GM10248 (cell line): ENCODE results near the gene LMAN1.

Experiments
- CTCF ChIA-PET: fragments of 300-600 bp; sonication (Branson Sonifier 250); formaldehyde crosslinking; extraction: SDS; loops from one replicate; lab custom pipeline; 2021; ENCODE audit warnings: antibody characterized with exemption; lab: Yijun Ruan, JAX
- POLR2A ChIA-PET: fragments of 350-650 bp; sonication (Branson Sonifier 250); formaldehyde crosslinking; extraction: SDS; loops from one replicate; lab custom pipeline; 2020; ENCODE audit warnings: antibody characterized with exemption; lab: Yijun Ruan, JAX
- DNase-seq: peaks from one replicate; pipeline ENCODE4 v3.0.0; 2012; ENCODE audit errors: extremely low spot score
- TF ChIP-seq, protein P1 (sequence below): IDR thresholded peaks from 2 replicates; pipeline ENCODE4 v1.5.1; 2012; ENCODE audit warnings: mild to moderate bottlenecking, low read depth; ENCODE audit errors: extremely low read depth, missing control alignments, control extremely low read depth

The LMAN1 gene

DNA sequence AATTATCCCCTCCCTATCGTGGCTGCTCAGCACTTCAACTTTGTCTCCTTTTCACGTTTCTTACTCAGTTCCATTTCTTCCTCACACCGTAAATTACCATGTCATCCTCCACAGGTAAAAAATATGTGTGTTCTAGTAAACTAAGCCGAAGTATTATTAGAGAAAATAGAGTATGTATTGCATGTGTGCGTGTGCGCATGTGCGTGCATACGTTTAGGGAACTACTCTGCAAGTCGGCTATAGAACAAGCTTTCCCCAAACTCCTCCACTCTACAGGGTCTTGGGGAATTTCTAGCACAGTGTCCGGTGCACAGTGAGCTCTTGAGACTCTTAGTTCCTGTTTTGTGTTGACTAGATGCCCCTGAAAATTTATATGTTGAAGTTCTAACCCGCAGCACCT is 76.7 kb downstream of the LMAN1 start:
- ChIA-PET POLR2A (no interaction called here), CTCF (interaction anchor here (1.1 kb wide), 1 partner anchor 10 kb away, joined by 3 read pairs; no protein-coding TSS in a partner anchor)
- no peak for DNase-seq
- TF ChIP-seq, protein P1, sequence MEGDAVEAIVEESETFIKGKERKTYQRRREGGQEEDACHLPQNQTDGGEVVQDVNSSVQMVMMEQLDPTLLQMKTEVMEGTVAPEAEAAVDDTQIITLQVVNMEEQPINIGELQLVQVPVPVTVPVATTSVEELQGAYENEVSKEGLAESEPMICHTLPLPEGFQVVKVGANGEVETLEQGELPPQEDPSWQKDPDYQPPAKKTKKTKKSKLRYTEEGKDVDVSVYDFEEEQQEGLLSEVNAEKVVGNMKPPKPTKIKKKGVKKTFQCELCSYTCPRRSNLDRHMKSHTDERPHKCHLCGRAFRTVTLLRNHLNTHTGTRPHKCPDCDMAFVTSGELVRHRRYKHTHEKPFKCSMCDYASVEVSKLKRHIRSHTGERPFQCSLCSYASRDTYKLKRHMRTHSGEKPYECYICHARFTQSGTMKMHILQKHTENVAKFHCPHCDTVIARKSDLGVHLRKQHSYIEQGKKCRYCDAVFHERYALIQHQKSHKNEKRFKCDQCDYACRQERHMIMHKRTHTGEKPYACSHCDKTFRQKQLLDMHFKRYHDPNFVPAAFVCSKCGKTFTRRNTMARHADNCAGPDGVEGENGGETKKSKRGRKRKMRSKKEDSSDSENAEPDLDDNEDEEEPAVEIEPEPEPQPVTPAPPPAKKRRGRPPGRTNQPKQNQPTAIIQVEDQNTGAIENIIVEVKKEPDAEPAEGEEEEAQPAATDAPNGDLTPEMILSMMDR: no peak

DNA sequence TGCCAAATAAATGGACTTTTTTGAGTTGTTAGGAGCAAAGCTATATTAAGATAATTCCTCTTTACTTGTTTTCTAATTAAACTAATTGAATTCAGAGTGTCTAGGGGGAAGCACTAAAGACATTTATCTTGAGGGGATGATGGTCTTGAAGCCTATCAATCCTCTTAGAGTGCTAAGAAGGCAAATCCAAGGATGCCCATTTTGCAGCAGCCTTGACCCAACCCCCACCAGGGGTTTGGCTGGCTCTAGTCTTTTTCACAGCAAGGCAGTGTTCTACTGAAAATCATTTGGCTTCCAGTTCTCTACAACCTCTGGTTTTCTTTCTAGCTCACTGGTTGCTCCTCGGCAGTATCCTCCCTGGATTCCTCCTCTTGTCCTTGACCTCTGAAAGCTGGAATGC is 79.3 kb downstream of the LMAN1 start:
- ChIA-PET CTCF (interaction anchor here (0.9 kb wide), 1 partner anchor 41 kb away, joined by 3 read pairs; no protein-coding TSS in a partner anchor), POLR2A (interaction anchor here (0.6 kb wide), 1 partner anchor 266 kb away, joined by 3 read pairs; no protein-coding TSS in a partner anchor)
- TF ChIP-seq, protein P1: no peak
- no peak for DNase-seq

DNA sequence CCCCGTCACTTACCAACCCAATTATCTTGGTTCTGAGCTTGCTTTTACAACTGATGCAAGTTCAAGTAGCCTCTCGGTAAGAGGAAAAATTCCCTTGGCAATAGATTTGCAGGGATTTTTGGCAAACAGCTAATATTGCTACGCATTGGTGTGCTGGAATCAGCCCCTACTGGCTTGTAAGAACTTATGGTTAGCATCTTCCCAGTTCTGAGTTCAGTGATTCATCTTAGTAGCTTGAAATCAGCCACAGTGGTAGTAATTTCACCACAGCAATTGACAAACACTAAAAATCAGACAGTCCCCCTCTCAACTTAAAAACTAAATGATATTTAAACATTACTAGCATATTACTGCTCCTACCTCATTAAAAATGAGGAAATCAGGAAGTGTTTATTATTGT is 79.9 kb downstream of the LMAN1 start:
- TF ChIP-seq, protein P1: no peak
- POLR2A ChIA-PET: no interaction called here
- no peak for DNase-seq

DNA sequence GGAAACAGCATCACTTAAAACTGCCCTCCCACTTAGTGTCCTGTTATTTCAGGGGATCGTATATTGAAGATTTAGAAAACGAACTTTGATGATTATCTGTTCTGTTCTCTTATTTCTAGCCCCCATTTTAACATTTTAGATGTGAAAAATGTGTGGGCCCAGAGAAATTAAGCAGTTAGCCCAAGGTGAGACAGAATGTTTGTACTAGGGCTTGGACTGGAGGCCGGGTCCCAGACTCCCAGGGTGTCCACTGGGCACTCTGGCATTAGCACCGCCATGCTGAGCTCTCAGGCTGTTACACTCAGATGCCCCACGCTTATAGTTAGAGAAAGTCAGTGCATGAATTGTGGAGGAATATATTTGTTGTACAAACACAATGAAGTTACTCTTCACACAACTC is 80.3 kb downstream of the LMAN1 start:
- ChIA-PET POLR2A (no interaction called here), CTCF (interaction anchor here (0.9 to 2.8 kb wide), 3 partner anchors 22 to 40 kb away, joined by 3 to 12 read pairs (median 3); no protein-coding TSS in a partner anchor)
- no peak for DNase-seq
- TF ChIP-seq, protein P1: no peak

More for the DNA sequence above, 79.9 kb downstream of the LMAN1 start:
- CTCF ChIA-PET: interaction anchor here (0.9 to 2.8 kb wide), 3 partner anchors 22 to 41 kb away, joined by 3 to 12 read pairs (median 3); no protein-coding TSS in a partner anchor
